ENCODE data around the gene TNFSF4.

- TF ChIP-seq CTCF (IDR thresholded peaks at IDR 0.05; ENCODE audit: poor library complexity, severe bottlenecking), result no peak
- no peak for TF ChIP-seq POLR2AphosphoS5 (IDR thresholded peaks at IDR 0.05)
- TF ChIP-seq RAD21 (conservative IDR thresholded peaks at IDR 0.05), result no peak
- no peak for TF ChIP-seq SMC3 (conservative IDR thresholded peaks at IDR 0.05; ENCODE audit: poor library complexity)
- no peak for TF ChIP-seq TAF1 (IDR thresholded peaks at IDR 0.05; ENCODE audit: low read depth)
Observed at GRCh38 chr1:173140733-173141132, 66.4 kb downstream of the TNFSF4 start.
